HG03066 (cell line): ENCODE results near the gene PTPN14.
"Not testable (repeated sequence)": the region's sequence is repeated elsewhere in the genome, so short reads cannot be mapped to it uniquely, and the experiment has no call there.

Experiments used
- ATAC-seq: cut with Tn5 transposase; IDR thresholded peaks from one replicate; pipeline ENCODE4 v1.9.1; 2021; ENCODE audit warnings: low read depth; ENCODE audit not compliant: unreplicated experiment

PTPN14 gene

DNA sequence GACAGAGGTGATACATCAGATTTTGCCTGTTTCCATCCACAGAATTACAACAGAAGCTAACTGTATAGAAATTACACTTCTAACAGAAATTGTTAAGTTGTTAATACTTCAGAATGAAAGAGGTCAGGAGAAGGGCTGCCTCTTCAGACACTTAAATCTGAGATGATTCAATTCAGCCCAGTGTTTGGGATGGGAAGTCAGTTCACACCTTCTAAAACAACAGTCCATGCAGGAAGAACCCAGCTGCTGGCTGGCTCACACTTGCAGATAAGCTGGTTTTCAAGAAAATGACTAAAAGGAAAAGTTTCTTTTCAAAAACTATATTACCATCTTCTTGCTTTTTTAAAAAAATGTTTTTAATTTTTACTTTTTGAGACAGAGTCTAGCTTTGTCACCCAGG, 138.1 kb downstream of the PTPN14 start:
- ATAC-seq = no peak

DNA sequence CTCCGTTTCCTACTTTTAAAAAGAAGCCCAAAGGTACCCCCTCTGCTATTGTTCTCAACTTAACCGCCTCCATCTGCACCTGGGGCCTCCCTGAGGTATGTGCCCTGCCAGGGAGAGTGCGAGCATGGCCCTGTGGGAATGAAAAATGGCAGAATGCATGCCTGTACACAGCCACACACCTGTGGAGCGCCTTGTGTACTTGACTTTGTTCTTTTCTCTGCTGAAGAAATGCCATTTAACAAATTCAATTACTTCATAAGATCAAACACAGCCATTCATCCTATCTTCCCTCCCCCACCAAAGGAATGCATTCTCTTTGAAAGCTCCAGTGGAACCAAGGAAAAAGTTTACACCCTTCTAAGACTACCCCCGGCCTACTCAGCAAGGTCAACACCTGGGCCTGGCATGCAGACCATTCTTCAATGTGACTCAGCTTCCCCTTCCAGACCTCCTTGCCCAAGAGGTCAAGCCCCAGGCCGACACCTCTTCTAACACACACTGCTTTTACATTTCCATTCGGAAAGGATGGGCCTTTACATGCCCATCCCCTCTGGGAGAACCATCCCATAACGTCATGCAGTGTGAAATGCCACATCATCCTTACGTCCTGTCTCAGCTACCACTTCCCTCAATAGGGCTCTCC, 146.7 kb downstream of the PTPN14 start:
- peak; percentile 19 for ATAC-seq

DNA sequence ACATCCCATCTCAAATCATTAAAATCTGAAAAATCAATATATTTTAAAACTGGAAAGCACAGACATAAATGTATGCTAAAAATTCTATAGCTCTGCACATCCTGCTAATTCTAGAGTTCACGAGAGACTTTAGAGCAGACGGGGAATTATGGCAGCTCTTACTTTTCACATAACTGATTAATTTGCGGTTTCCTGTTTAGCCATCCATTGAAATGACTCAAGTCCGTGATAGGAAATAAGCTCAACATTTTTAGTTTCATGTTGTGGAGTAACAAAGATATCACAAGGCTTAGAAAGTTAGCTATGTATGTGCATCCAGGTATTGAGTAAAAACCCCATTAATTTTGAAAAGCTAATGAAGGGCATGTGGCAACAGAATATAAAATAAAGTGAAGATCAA, 147.2 kb downstream of the PTPN14 start:
- peak; percentile 49 for ATAC-seq

DNA sequence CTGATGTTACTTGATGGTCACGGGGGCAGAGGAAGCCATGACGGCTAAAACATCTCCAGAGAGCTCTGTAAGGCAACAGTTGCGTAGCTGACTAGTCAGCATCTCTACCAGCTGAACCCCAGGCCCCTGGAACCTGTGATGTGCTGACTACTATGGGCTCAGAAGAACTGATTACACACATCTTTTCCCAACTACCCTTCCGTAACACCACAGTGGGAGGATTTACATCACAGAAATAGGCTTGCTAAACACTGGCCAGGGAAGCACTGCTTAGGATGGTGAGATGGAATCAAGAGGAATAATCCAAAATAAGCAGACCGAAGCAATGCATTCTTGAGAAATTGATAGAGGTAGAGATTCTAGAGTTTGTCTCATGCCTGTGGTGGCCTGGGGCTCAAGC, 148.0 kb downstream of the PTPN14 start:
- no peak for ATAC-seq

DNA sequence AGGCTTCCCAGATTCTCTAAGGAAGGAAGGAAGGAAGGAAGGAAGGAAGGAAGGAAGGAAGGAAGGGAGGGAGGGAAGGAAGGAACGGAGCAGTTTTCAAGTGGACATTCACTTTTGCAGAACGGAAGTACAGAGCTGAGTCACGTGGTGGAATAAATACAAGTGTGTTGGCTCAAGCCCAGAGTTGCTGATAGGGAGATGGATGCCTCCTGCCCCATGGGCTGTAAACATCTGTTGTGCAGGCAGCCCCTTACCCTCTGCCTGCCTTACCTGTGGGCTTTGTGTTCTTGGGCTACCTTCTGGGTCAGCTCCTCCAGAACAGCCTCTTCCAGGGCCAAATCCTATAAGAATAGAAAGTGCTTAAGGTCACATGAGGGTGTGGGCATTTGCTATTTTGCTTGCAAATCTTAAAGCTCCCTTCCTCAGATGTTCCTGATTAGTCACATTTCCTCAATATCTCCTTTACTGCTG, 148.8 kb downstream of the PTPN14 start:
- no peak for ATAC-seq

DNA sequence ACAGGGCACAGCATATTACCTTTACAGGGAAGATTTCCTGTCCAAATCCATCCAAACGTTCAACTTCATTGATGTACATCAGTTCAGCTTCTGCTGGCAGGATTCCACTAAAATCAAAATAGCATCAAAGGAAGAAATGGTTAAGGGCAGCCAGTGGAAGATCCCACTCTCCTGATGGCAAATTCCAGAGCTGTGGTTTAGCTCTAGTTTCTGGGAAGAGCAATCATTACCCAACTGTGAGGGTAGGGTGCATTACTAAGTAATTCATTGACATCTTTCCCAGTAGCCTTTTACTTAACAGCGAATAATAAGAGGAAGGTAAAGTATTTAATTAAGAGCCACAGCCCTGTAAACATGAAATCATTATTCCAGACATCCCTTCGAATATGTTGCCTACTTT, 149.7 kb downstream of the PTPN14 start:
- no peak for ATAC-seq

DNA sequence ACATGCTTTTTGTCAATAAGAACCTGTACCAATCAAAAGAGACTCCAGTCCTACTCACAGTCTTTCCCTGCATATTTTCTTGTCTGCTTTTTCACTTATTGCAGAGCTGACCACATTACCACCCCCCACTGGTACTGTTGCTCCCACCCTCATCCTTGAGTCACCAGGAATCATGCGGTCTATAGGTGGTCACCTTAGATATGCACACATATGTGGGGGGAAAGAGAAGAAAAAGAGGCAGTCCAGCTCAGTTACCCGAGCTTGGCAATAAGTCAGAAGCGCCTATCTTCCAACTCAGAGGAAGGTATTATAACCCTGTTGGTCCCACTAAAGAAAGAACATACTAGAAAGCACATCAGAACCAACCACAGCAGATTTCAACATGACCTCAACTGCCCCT, 151.3 kb downstream of the PTPN14 start:
- ATAC-seq = no peak

DNA sequence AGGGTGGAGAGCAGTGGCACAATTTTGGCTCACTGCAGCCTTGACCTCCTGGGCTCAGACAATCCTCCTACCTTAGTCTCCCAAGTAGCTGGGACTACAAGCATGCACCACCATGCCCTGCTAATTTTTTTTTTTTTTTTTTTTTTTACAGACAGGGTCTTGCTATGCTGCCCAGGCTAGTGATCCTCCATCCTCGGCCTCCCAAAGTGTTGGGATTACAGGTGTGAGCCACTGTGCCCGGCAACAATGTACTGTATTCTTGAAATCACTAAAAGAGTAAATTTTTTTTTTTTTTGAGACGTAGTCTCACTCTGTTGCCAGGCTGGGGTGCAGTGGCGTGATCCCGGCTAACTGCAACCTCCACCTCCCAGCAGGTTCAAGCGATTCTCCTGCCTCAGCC, 152.9 kb downstream of the PTPN14 start:
- no peak for ATAC-seq

DNA sequence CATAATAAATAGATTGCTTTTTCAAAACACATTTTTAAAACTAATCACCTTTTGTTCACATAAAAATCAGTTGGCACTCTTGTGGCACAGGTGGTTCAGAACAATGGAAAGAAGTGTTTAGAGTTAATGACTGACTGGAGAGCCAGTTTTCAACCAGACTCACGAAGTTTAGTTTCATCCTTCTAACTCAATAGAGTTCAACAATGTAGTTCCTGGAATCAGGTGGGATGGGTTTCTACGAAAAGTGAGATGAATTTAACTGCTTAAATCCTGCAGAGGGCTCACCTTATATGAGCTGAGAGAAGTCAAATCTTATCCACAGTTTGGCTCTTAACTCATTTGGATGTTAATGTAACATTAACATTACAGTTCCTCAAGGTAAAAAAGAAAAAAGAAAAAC, 153.9 kb downstream of the PTPN14 start:
- no peak for ATAC-seq

DNA sequence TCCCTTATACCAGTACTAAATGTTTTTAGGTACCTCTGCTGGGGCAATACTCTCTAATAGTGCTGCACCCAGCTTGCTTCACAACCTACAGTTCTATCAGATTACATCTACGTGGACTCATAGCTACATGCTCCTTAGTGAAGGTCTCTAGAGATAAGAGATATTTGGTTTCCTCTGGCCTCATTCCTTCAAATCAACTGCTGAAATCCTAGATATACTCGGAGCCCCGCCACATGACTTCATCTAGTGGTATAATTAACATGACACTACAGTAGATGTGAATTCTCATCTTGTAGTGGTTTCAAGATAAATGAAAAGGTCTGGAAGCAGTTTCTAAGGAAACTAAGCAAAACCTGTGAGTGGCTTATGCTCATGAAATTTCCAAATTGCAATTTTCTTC, 155.1 kb downstream of the PTPN14 start:
- no peak for ATAC-seq

DNA sequence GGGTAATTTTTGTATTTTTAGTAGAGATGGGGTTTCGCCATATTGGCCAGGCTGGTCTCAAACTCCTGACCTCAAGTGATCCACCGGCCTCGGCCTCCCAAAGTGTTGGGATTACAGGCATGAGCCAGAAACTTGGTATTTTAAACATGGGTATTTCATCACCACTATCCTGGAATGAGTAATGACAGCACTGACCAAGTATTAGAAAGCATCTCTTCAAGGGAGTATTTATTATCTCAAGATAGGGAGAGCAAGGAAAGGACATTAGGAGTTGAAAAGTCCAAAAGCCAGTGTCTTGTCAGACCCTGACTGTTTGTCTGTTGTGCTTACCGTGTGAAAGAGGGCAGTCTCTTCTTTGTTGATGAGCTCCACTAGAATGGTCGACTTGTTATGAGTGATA, 156.8 kb downstream of the PTPN14 start:
- ATAC-seq = not testable (repeated sequence)

DNA sequence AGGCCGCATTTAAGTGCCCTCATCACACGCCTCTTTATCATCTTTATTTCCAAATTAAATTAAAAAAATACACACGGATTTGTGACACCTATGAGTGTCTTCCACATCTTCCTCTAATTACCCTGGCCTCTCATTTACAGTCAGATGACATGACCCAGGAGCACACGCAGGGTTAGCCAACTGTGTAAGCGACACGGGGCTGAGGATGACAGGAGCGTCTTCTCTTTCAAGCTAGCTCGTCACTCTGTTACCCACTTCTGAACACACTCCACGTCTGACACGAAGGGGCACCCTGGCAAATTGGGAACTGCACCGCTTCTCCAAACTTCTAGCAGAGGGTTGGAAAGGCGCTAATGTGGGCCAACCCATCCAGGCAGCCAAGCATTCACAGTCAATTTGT, 158.3 kb downstream of the PTPN14 start:
- ATAC-seq = no peak

DNA sequence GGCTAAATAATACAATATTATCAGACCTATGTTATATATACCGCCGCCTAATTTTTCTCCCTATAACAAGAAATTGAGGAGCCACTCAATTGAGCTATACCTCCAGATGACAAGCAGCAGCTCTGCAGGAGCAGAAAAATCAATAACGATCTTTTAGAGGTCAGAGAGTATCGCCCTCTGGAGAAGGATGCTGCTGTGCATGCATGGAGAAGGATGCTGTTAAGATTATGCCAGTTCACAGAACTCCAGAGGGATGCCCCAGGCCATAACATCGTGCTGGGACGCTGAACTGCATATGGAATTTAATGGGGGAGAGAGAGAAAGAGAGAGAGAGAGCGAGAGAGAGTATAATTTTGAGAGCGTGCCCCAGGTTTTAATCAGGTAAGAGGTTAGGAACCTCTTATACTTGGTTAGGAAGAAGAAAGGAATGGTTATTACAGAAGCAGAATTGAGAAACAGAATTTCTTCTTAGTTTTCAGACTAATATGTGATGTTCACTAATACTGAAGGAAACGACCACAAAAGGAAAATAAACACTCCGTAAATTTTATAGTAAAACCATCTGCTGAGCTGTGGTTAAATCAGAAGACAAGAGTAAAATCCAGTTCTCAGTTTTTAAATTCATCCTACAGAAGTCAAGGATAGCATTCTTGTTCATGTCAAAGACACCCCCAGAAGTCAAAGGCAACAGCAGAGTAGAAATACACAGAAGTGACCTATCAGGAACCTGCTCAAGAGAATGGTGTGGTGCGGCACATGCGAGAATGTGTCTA, 159.3 kb downstream of the PTPN14 start:
- no peak for ATAC-seq

DNA sequence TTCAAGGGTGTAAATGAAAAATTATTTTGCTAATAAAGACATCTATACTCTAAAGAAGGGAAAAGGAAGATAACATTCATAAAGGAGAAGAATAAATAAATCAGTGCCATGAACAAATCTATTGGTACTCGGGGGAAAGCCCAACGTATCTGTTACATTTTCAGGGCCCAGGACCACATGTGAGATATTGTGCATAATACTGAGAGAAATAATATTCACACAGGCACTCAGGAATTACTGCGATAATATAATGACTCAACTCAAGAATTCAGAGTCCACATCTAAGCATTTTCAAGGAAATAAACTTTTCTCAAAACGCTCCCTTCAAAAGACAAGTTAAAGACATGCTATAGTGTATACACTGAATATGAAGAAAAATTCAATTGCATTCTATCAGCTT, 161.7 kb downstream of the PTPN14 start:
- no peak for ATAC-seq

DNA sequence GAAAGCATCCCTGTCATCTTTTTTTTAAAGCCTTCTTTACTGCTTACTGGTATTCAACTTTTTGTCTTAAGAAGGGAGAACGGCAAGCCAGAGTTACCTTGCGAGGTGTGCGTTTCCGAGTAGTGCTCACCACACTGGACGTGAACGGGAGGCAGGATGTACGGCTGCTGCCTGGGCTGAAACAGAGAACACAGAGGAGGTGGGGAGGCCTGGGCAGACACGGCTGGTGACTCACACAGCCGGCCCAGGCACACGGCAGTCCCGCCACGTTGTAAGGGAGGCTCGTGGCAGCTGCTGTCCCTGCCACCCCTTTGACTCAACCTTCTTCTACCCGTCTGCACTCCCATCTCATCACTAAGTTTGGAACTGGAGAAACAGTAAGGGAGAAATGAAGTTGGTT, 164.7 kb downstream of the PTPN14 start:
- ATAC-seq = no peak

DNA sequence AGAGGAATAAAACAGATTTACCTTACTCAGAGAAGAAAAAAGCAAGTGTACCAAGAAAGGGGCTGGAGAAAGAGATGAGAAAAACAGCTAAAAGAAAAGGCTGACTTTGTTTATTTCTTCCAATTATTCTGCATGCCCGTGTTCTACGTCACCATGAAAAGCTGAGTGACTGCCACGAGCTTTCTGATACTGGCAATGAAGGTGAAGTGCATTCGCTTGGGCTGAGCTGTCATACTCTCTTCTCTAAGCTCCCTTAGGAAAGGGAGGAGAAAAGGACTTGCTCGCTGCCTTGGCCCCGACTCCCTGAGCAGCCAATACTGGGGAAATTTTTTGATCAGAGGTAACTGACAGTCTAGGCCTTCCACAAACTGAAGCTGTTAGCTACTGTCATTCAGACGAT, 165.1 kb downstream of the PTPN14 start:
- ATAC-seq = no peak

DNA sequence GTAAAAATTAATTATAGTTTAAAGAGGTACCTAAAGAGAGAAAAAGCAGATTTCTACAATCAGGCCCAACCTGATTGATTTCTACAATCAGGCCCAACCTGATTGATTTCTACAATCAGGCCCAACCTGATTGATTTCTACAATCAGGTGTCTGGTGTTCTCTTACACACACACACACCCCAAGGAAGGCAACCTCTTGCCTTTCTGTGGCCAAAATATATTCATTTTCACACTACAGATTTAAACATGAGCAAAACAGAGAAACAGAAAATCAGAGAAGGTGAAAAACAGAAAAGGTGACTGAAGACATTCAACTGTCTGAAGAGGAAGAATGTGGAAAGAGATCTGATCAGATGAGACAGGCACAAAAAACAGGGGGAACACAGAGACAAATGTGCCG, 166.0 kb downstream of the PTPN14 start:
- no peak for ATAC-seq

DNA sequence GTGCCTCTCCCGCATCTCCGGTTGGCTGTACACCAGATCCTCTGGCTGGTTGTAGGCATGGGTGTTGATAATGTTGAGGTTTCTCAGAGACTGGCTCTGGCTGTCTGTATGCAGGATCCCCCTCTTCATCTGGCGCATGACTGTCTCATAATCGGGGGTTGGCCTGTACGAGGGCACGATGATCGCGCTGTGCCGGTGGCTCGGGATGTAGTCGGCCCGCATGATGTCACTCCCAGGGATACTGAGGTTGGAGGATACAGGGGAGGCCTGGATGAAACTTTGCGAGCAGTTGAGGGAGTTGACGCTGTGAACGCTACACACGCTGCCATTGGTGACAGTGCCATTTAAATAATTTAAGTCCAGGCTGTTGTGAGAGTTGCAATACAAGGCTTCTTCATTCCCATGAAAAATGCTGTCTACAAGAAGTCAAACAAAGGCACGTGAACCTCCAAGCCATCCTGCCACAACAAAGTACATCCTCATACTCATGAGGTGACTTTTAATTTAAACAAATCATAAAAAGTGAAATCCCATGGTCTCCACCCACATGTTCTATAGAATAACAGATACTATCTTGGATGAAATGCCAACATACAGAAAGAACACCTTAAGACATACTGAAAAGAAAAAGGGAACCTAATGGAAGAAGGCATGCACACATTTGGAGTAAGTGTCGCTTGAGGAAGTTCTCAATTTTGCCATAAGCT, 166.9 kb downstream of the PTPN14 start:
- no peak for ATAC-seq

DNA sequence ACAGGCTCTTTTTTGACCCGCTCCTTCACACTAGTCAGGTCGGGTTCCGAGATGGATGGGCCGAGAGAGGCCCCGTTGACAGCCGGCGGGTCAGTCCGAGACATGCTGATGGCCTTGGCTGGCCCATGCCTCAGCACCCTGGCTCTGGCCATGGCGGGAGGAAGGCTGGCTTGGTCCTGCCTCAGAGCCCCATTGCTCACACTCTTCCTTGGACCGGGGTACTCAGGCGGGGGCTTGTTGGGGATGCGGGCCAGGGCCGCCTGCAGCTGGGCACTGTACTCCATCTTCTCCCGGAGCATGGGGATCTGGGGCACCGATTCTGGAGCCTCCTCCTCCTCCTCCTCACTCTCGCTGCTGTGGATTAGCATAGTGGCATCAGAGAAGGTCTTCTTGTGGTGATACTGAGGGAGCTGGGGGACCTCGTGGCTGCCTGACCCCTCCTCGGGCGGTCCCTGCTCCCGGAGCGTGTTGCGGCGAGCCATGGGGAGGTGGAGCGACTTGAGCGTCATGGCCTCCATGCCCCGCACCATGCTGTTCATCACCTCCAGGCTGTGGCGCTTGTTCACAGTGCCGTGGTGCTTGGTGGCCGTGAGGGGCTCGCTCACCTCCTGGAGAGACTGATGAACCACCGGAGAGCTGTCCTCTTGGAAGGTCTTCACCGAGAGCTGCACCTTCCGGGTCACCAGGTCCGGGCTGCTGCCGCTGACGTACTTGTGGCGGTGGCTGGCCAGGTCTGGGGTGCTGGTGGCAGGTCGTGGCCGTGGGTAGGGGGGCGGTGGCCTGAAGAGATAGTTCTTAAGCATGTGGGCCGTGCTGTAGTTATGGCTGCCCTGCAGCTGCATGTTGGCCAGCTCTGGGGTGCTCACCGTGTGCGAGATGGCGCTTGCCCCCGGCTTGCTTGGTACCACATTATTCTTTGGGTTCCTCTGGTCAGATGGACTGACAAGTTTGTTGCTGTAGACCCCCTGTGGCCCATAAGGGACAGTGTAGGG, 167.7 kb downstream of the PTPN14 start:
- no peak for ATAC-seq

DNA sequence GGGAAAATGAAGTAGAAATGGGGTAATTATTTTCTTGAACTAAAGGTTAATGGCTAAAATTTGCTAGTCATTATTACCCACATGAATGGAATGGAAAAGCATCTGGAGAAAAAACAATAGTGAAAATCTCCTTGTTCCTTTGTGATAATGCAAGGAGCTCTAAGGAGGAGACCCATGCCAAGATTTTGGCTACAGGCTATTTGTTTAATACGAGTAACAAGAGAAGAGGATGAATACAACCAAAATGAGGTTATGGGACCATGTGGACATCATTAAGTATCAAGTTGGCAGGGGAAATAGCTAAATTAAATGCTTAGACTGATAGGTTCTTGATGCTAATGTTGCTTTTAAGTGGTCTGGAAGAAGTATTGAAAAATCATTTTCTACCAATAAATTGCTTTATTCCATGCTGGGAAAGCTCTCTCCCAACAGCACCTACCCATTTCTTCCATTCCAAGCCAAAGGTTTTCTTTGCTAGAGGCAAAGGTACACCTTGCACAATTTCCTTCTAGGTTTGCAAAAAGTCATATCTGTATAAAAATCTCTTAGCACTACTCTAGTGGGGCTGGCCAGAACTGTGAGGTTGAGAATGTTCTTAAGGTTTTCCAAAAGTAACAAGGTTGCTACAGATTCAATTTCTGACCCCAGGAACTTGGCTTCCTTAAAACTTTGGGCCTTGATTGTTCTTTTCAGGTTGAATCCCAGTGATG, 170.3 kb downstream of the PTPN14 start:
- ATAC-seq = no peak
